GM13976 (cell line): ENCODE data around the gene PCDH19.

Experiments
- DNase-seq: peaks from one replicate; pipeline ENCODE4 v3.0.0; 2012; ENCODE audit warnings: low spot score
- in situ Hi-C: fragments of 300-500 bp; cut with MboI; formaldehyde crosslinking; loops from one replicate; pipeline ENCODE4 v1.12.0; 2022; ENCODE audit warnings: low sequenced_read_pairs, mixed read lengths, inconsistent platforms; ENCODE audit not compliant: unreplicated experiment
- TF ChIP-seq, protein P1 (sequence below): IDR thresholded peaks from 2 replicates; pipeline ENCODE4 v1.5.1; 2012; ENCODE audit warnings: borderline replicate concordance, mild to moderate bottlenecking; ENCODE audit not compliant: insufficient read depth; ENCODE audit errors: extremely low read depth, missing control alignments, control extremely low read depth

The PCDH19 gene

GRCh38 chrX:100410901-100411801 is 1.1 kb upstream of the PCDH19 start:
- DNase-seq: peak; percentile 7
- in situ Hi-C loops: no loop called here
- TF ChIP-seq, protein P1, sequence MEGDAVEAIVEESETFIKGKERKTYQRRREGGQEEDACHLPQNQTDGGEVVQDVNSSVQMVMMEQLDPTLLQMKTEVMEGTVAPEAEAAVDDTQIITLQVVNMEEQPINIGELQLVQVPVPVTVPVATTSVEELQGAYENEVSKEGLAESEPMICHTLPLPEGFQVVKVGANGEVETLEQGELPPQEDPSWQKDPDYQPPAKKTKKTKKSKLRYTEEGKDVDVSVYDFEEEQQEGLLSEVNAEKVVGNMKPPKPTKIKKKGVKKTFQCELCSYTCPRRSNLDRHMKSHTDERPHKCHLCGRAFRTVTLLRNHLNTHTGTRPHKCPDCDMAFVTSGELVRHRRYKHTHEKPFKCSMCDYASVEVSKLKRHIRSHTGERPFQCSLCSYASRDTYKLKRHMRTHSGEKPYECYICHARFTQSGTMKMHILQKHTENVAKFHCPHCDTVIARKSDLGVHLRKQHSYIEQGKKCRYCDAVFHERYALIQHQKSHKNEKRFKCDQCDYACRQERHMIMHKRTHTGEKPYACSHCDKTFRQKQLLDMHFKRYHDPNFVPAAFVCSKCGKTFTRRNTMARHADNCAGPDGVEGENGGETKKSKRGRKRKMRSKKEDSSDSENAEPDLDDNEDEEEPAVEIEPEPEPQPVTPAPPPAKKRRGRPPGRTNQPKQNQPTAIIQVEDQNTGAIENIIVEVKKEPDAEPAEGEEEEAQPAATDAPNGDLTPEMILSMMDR: no peak

- in situ Hi-C loops: no loop called here
- TF ChIP-seq, protein P1: no peak
- peak; percentile 22 for DNase-seq
Measured at GRCh38 chrX:100408713-100409609, 1.1 kb downstream of the PCDH19 start.

DNA sequence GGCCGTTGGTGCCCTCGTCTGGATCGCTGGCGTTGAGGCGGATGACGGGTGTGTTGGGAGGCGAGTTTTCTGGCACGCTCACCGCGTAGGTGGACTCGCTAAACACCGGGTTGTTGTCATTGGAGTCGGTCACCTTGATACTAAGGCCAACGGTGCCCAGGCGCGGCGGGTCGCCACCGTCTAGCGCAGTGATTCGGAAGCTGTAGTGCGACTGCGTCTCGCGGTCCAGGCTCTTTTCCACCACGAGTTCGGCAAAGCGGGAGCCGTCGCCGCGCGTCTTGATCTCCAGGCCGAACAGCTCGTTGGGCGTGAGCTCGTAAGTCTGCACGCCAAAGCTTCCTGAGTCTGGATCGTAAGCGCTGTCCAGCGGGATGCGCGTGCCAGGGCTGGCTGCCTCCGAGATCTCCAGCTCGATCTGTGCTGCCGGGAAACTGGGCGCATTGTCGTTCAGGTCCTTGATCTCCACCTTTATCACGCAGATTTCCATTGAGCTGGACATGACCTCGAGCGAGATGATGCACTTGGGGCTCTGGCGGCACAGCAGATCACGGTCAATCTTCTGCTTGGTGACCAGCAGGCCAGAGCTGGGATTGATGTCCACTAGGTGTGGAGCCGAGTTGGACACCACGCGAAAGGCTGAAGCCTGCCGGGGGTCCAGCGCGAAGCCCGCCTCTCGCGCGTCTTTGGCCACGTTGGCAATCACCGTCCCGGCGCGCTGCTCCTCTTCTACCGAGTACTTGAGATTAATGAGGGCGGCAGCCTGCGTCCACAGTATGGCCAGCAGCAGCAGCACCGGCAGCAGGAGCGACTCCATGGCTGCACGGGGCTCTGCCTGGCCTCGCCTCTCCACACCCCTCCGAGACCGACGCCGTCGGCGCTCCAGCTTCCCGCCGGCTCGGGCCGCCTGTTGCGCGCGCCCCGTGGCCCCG is 2.0 kb downstream of the PCDH19 start:
- TF ChIP-seq, protein P1: no peak
- peak; percentile 7 for DNase-seq
- in situ Hi-C loops: no loop called here

DNA sequence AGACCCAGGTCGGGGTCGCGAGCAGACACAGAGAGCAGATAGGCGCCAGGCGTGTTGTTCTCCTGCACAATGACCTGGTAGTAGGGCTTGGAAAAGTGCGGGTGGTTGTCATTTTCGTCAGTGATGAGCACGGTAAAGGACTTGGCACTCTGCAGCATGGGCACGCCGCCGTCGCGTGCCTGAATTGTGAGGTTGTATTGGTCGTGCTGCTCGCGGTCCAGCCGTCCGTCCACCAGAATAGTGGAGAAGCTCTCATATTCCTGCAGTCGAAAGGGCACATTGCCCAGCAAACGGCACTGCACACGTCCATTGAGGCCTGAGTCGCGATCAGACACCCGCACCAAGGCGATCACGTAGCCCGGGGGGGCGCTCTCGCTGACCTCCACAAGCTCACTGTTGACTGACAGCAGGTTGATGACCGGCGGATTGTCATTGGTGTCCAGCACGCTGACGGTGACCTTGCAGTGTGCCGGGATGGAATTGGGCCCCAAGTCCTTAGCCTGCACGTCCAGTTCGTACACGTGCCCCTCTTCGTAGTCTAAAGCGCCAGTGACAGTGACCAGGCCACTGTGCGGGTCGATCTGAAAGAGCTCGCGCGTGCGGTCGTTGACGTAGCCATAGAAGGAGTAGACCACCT is 2.8 kb downstream of the PCDH19 start:
- in situ Hi-C loops: no loop called here
- DNase-seq: peak; percentile 7
- TF ChIP-seq, protein P1: no peak

DNA sequence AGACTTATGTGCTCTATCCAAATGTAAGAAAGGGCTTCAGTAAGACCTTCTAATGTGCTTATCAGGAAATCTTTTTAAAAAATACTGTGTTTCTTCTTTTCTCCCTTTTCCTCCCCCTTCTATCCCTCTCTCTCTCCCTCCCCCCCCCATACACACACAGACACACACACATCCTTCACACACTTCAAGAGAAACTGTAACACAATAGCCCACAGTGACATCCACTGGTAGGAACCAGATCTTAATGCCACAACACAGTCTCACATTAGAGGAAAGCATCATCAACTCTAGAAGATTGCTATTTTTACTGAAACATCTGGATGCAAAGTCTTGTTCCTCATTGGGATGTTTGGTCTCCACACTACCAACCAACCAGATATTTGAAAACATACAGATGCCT is 4.6 kb downstream of the PCDH19 start:
- DNase-seq: no peak
- in situ Hi-C loops: no loop called here

More for the DNA sequence above, 4.6 kb downstream of the PCDH19 start:
- TF ChIP-seq, protein P1: no peak
